WTC11 (cell line): Measurements from ENCODE around the gene TRIM17. TPM values are rescaled to one million over a fixed set of nuclear protein-coding genes. Genes with fewer than 3 reads are reported as not detected.

Experiments used
- ATAC-seq: fragments of 200-7000 bp; cut with Tn5 transposase; 2 replicates; pipeline ENCODE4 v1.10.0; 2021; ENCODE audit warnings: mild to moderate bottlenecking, moderate library complexity
- CTCF ChIA-PET: fragments of 300-600 bp; sonication (Branson Sonifier 250); formaldehyde crosslinking; loops from one replicate; lab custom pipeline; 2021; ENCODE audit warnings: antibody characterized with exemption; lab: Charles Lee
- POLR2A ChIA-PET: fragments of 350-600 bp; sonication (Branson Sonifier 250); formaldehyde crosslinking; loops from one replicate; lab custom pipeline; 2021; ENCODE audit warnings: antibody characterized with exemption; lab: Charles Lee
- DNase-seq: peaks from one replicate; pipeline ENCODE4 v3.0.0; 2021; ENCODE audit warnings: low spot score
- H3K27ac Mint-ChIP-seq: 2 replicates; pipeline ENCODE4 v1.8.0; 2021; ENCODE audit warnings: mixed read lengths
- H3K27me3 Mint-ChIP-seq: 2 replicates; pipeline ENCODE4 v1.8.0; 2021; ENCODE audit warnings: low read depth, mild to moderate bottlenecking, moderate library complexity, mixed read lengths
- H3K36me3 Mint-ChIP-seq: 2 replicates; pipeline ENCODE4 v1.8.0; 2021; ENCODE audit warnings: mixed read lengths
- H3K4me1 Mint-ChIP-seq: 2 replicates; pipeline ENCODE4 v1.8.0; 2022; ENCODE audit warnings: mixed read lengths
- H3K4me3 Mint-ChIP-seq: 2 replicates; pipeline ENCODE4 v1.8.0; 2021; ENCODE audit warnings: mild to moderate bottlenecking, moderate library complexity, mixed read lengths
- H3K9me3 Mint-ChIP-seq: 2 replicates; pipeline ENCODE4 v1.8.0; 2021; ENCODE audit warnings: mixed read lengths
- AR ChIP-seq: fragments of 250-450 bp; sonication (Bioruptor Pico); IDR thresholded peaks from 2 replicates; pipeline ENCODE4 v1.9.0; 2021; ENCODE audit warnings: mild to moderate bottlenecking
- ATF3 ChIP-seq: sonication (generic); formaldehyde crosslinking; conservative IDR thresholded peaks from 2 replicates; pipeline ENCODE4 v1.8.1; 2022; ENCODE audit warnings: mild to moderate bottlenecking, missing genetic modification reagents
- CREM ChIP-seq: sonication (generic); formaldehyde crosslinking; IDR thresholded peaks from 2 replicates; pipeline ENCODE4 v1.8.1; 2022; ENCODE audit warnings: mild to moderate bottlenecking, missing genetic modification reagents, moderate library complexity
- E2F4 ChIP-seq: sonication (generic); formaldehyde crosslinking; IDR thresholded peaks from 2 replicates; pipeline ENCODE4 v1.8.1; 2022; ENCODE audit warnings: low read depth, mild to moderate bottlenecking, moderate library complexity, missing genetic modification reagents, borderline replicate concordance
- ELF4 ChIP-seq: sonication (generic); formaldehyde crosslinking; IDR thresholded peaks from 2 replicates; pipeline ENCODE4 v1.8.1; 2022; ENCODE audit warnings: low read depth, mild to moderate bottlenecking, moderate library complexity, missing genetic modification reagents
- ERG ChIP-seq: fragments of 250-450 bp; sonication (Bioruptor Pico); IDR thresholded peaks from 2 replicates; pipeline ENCODE4 v1.8.0; 2021; ENCODE audit warnings: mild to moderate bottlenecking
- FOXK1 ChIP-seq: sonication (generic); formaldehyde crosslinking; IDR thresholded peaks from 2 replicates; pipeline ENCODE4 v1.8.0; 2022; ENCODE audit warnings: mild to moderate bottlenecking, moderate library complexity, missing genetic modification reagents
- FOXP4 ChIP-seq: sonication (generic); formaldehyde crosslinking; IDR thresholded peaks from 2 replicates; pipeline ENCODE4 v1.8.0; 2022; ENCODE audit warnings: mild to moderate bottlenecking, missing genetic modification reagents
- GRHL2 ChIP-seq: fragments of 250-450 bp; sonication (Bioruptor Pico); IDR thresholded peaks from 2 replicates; pipeline ENCODE4 v1.8.0; 2022; ENCODE audit warnings: mild to moderate bottlenecking, moderate library complexity; ENCODE audit not compliant: insufficient replicate concordance, severe bottlenecking
- IRF1 ChIP-seq: sonication (generic); formaldehyde crosslinking; IDR thresholded peaks from 2 replicates; pipeline ENCODE4 v1.8.0; 2023; ENCODE audit warnings: missing genetic modification reagents
- JAZF1 ChIP-seq: fragments of 250-450 bp; sonication (Bioruptor Pico); IDR thresholded peaks from 2 replicates; pipeline ENCODE4 v1.9.0; 2021; ENCODE audit warnings: moderate library complexity, mild to moderate bottlenecking, inconsistent platforms
- KAT7 ChIP-seq: sonication (generic); formaldehyde crosslinking; IDR thresholded peaks from 2 replicates; pipeline ENCODE4 v1.8.1; 2023; ENCODE audit warnings: missing genetic modification reagents, mild to moderate bottlenecking, borderline replicate concordance
- MAX ChIP-seq: sonication (generic); formaldehyde crosslinking; IDR thresholded peaks from 2 replicates; pipeline ENCODE4 v1.8.0; 2022; ENCODE audit warnings: mild to moderate bottlenecking, missing genetic modification reagents
- NFATC4 ChIP-seq: fragments of 250-450 bp; sonication (Bioruptor Pico); IDR thresholded peaks from 2 replicates; pipeline ENCODE4 v1.9.0; 2021; ENCODE audit warnings: mild to moderate bottlenecking
- RELA ChIP-seq: sonication (generic); formaldehyde crosslinking; IDR thresholded peaks from 2 replicates; pipeline ENCODE4 v1.8.1; 2022; ENCODE audit warnings: missing genetic modification reagents, mild to moderate bottlenecking, borderline replicate concordance
- SOX15 ChIP-seq: fragments of 250-450 bp; sonication (Bioruptor Pico); IDR thresholded peaks from 2 replicates; pipeline ENCODE4 v1.9.0; 2021; ENCODE audit warnings: mild to moderate bottlenecking
- ZNF396 ChIP-seq: fragments of 250-450 bp; sonication (Bioruptor Pico); IDR thresholded peaks from 2 replicates; pipeline ENCODE4 v1.8.0; 2021; ENCODE audit warnings: mild to moderate bottlenecking, moderate library complexity, borderline replicate concordance
- total RNA-seq: library from RNA; stranded (reverse); gene quantifications from 3 replicates; pipeline ENCODE4 v1.2.3, GENCODE V29; 2021

Gene TRIM17
- total RNA-seq, 1 experiment from 2014 or later = 2.6 TPM

- DNase-seq = no peak
- no peaks in the 10 kb centered on the region for H3K27me3 Mint-ChIP-seq
- no peak for TF ChIP-seq ELF4 (CRISPR knock-in tag)
- TF ChIP-seq CREM (CRISPR knock-in tag) = no peak
- no peak for TF ChIP-seq FOXK1
- no peak for TF ChIP-seq GRHL2 (CRISPR knock-in tag)
- no peak for TF ChIP-seq ZNF396 (CRISPR knock-in tag)
- no peak for TF ChIP-seq ATF3 (CRISPR knock-in tag)
- TF ChIP-seq MAX (CRISPR knock-in tag) = no peak
- no peak for TF ChIP-seq SOX15 (CRISPR knock-in tag)
- no peak for TF ChIP-seq AR
- no peak for TF ChIP-seq NFATC4 (CRISPR knock-in tag)
- TF ChIP-seq RELA (CRISPR knock-in tag) = no peak
- TF ChIP-seq ERG (CRISPR knock-in tag) = no peak
- no peak for TF ChIP-seq E2F4 (CRISPR knock-in tag)
- TF ChIP-seq JAZF1 (CRISPR knock-in tag) = no peak
- no peak for TF ChIP-seq IRF1 (CRISPR knock-in tag)
- CTCF ChIA-PET = no interaction called here
- POLR2A ChIA-PET = no interaction called here
- no peak; the same call in 1 of the 2 replicates for ATAC-seq
- no peak overlapping the region for H3K4me3 Mint-ChIP-seq
- peaks cover 4% of the 10 kb centered on the region; the same call in 1 of the 2 replicates for H3K9me3 Mint-ChIP-seq
- no peaks in the 10 kb centered on the region for H3K36me3 Mint-ChIP-seq
- H3K4me1 Mint-ChIP-seq = no peaks in the 10 kb centered on the region
- H3K27ac Mint-ChIP-seq = no peak overlapping the region
These were observed 57.7 kb downstream of the TRIM17 start for GRCh38 chr1:228358764-228359612.

GRCh38 chr1:228358039-228358763 lies 58.5 kb downstream of the TRIM17 start:
- Mint-ChIP-seq H3K27me3 (no peaks in the 10 kb centered on the region), H3K27ac (no peak overlapping the region), H3K9me3 (peaks cover 4% of the 10 kb centered on the region; the same call in 1 of the 2 replicates), H3K4me1 (no peaks in the 10 kb centered on the region), H3K36me3 (no peaks in the 10 kb centered on the region), H3K4me3 (no peak overlapping the region)
- no peak for DNase-seq
- no peak for ATAC-seq
- CTCF ChIA-PET = no interaction called here
- TF ChIP-seq FOXP4 (no peak), CREM (CRISPR knock-in tag) (no peak), KAT7 (CRISPR knock-in tag) (no peak)
- POLR2A ChIA-PET = no interaction called here
